ENCODE data around the gene IRF5.
"Not testable (repeated sequence)": the region's sequence is repeated elsewhere in the genome, so short reads cannot be mapped to it uniquely, and the experiment has no call there.

The IRF5 gene

DNA sequence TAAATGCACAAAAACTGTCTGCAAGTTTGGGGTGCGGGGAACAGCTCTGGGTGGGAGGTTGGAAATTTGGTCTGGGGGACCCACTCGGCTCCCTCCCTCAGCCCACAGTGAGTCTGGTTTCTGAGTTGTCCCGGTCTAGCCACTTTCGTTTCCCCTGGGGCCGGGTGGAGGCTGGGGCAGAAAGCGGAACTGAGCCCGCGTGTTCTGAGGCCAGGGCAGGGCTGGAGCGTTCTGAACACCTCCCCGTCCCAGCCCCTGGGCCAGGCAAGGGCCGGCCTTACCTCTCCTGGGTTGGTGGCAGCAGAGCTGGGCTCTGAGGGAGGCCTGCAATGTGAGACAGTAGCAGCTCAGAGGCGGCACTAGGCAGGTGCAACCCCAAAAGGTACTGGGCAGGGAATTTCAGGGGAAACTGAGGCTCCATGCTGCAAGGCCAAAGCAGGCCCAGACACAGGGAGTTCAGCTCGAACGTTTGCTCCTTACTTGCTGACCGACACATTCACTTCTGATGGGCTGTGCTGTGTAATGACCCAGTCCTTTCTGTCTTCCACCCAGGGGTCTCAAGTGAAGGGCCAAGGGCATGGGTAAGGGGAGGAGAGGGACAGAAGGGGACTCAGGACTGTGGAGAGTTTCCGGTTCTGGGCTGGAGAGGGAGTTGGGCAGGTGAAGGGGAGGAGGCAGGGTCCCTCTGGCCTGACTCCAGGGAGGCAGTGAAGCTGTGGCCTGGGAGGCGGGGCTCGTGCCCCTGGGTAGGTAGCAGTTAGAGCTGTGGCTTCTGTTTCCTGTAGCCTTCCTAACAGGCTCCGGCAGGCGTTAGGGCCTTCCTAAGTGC lies 3.0 kb downstream of the IRF5 start:
- no peak for DNase-seq

GRCh38 chr7:128941323-128941890 lies 3.7 kb downstream of the IRF5 start:
- no peak for DNase-seq

DNA sequence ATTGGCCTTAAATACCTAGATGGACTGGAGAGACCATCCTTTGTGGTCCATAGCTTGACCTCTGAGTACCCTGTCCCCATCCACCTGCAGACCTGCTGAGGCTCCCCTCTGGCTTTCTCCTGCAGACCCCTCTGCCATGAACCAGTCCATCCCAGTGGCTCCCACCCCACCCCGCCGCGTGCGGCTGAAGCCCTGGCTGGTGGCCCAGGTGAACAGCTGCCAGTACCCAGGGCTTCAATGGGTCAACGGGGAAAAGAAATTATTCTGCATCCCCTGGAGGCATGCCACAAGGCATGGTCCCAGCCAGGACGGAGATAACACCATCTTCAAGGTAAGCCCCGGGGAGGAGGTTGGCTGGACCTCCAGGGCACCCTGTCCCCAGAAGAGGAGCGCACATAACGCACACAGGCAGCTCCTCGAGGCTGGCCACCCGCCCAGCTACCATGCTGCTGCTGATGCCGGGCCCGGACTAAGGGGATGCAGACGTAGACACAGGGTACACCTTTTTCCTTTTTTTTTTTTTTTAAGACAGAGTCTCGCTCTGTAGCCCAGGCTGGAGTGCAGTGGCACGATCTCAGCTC lies 4.3 kb downstream of the IRF5 start:
- no peak for DNase-seq

GRCh38 chr7:128943251-128943650 lies 5.5 kb downstream of the IRF5 start:
- not testable (repeated sequence) for DNase-seq

- DNase-seq: no peak
These were observed 6.9 kb downstream of the IRF5 start for GRCh38 chr7:128944487-128945236.

DNA sequence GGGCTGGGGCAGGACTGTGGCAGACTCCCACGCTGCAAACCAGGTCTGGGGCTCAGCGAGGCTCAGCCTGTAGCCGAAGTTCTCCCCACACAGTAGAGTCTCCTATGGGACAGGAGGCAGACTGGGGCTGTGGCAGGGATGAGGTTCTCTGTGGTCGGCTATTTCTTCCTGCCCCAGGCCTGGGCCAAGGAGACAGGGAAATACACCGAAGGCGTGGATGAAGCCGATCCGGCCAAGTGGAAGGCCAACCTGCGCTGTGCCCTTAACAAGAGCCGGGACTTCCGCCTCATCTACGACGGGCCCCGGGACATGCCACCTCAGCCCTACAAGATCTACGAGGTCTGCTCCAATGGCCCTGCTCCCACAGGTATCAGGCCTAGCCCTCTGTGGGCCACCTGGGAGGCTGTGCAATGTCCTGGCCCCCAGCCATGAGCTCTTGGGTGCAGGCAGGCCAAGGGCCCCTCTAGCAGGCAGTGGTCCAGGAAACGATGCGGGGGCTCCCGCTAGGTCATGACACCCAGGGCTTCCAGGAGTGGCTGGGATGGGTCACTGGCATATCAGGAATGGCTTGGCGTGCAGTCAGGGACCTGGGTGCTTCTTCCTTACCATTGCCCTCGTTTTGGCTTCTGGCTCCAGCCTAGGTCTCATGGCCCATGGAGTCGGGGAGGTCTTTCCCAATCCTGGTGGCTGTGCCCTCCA lies 8.1 kb downstream of the IRF5 start:
- DNase-seq: no peak

DNA sequence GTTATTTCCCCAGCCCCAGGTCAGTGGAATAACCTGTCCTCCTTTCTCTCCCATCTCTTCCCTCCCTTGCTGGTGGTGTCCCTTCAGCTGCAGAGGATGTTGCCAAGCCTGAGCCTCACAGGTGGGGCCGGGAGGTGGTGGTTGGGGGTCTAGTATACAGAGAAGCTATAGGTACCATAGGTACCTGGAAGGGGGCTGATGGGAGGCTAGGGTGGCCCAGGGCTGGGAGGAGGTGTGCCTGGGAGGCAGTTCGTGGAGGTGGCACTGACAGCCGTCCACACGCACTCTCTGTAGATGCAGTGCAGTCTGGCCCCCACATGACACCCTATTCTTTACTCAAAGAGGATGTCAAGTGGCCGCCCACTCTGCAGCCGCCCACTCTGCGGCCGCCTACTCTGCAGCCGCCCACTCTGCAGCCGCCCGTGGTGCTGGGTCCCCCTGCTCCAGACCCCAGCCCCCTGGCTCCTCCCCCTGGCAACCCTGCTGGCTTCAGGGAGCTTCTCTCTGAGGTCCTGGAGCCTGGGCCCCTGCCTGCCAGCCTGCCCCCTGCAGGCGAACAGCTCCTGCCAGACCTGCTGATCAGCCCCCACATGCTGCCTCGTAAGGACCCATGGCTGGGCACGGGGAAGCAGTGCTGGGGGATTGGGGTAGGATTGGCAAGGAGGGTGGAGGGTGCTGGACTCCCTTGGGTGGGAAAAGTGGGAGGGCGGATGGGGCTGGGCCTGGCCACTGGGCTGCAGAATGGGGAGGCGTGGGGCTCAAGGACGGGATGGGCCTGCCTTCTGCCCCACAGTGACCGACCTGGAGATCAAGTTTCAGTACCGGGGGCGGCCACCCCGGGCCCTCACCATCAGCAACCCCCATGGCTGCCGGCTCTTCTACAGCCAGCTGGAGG lies 9.5 kb downstream of the IRF5 start:
- no peak for DNase-seq

- DNase-seq: no peak
These were observed 10.1 kb downstream of the IRF5 start for GRCh38 chr7:128947854-128948253.

DNA sequence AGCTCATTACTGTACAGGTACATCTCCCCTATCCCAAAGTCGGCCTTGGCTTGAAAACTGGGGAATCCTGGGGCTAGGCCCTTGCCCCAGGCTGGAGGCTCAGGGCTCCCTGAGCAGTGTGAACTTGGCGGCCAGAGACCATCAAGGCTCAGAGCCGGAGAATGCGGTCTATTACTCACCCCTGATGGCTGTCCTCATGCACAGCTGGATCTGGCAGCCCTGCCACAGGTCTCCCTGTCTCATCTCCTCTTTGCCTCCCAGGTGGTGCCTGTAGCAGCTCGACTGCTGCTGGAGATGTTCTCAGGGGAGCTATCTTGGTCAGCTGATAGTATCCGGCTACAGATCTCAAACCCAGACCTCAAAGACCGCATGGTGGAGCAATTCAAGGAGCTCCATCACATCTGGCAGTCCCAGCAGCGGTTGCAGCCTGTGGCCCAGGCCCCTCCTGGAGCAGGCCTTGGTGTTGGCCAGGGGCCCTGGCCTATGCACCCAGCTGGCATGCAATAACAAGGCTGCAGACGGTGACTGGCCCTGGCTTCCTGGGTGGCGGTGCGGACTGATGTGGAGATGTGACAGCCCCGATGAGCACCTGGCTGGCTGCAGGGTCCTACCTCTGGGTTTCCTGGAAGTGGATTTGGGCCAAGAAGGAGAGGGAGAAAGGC lies 10.7 kb downstream of the IRF5 start:
- DNase-seq: no peak

DNA sequence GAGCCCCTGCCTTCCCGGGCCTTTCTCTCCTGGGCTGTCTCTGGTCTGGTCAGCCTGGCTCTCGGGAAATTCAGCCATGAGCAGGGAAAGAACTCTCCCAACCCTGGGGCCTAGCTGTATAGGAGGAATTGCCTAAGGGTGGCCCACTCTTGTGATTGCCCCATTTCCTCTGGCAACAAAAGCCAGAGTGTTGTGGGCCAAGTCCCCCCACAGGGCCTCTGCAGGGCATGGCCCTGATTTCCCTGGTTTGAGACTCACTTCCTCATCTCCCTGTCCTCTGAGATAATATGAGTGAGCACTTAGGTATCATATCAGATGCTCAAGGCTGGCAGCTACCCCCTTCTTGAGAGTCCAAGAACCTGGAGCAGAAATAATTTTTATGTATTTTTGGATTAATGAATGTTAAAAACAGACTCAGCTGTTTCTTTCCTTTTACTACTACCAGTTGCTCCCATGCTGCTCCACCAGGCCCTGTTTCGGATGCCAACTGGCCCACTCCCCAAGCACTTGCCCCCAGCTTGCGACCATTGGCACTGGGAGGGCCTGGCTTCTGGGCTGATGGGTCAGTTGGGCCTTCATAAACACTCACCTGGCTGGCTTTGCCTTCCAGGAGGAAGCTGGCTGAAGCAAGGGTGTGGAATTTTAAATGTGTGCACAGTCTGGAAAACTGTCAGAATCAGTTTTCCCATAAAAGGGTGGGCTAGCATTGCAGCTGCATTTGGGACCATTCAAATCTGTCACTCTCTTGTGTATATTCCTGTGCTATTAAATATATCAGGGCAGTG lies 11.4 kb downstream of the IRF5 start:
- no peak for DNase-seq

DNA sequence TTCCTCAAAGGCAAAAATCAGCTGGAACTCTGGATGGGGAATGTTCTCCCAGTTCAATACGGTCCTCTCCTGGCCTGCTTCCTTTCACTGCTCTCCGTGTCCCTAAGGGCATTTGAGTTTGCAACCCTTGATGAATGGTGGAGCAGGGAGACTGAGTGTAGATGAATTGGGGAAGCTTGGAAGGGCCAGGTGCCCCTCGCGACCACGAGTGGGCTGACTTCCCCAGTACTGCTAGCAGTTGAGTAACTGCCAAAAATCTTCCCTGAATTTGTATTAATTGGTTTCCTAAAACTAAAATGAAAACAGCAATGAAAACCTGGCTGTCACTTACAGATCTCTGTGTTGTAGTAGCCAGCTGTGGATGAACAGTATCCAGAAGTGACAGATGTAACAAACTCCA lies 13.6 kb downstream of the IRF5 start:
- no peak for DNase-seq

- no peak for DNase-seq
These were observed 16.4 kb downstream of the IRF5 start for GRCh38 chr7:128954150-128954549.

DNA sequence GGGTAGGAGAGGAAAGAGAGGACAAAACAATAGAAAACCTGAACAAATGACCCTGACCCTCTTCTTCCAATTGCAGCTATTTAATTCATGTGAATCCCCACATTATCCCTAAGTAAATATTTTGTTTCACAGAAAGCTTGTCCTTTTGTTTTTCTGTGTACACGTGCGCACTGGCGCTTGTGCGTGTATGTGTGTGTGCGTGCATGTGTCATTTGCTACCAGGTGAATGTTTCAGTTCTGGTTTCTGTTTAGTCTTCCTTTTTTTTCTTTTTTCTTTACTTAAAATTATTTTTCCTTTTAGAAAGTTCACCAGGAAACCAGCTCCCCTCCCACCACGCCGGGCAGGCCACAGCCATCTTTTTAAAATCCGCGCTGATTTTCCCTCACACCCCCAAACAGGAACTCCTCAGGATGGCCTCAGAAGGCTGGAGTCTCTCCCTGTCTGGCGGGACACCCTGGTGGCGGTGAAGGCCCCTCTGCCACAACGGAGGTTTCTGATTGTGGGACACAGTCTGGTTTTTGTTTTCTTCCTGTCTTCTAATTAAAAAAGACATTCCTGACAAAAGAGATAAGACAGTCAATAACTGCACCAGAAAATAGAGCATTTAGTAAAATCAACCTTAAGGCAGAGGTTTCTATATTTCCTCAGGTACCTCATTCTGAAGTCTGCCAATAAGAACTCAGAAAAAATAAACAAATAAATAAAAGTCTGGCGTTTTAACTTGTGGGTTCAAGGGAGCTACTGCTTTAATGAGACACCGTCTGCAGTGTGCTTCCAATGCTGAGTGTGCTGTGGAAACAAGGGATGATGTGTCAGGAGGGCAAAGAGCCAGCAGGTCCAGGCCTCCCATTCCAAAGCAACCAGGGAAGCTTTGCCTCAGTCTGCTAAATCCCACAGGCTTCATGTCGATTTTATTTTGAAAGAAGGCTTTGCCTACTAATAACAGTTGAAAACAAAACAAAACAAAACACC lies 17.4 kb downstream of the IRF5 start:
- DNase-seq: no peak

DNA sequence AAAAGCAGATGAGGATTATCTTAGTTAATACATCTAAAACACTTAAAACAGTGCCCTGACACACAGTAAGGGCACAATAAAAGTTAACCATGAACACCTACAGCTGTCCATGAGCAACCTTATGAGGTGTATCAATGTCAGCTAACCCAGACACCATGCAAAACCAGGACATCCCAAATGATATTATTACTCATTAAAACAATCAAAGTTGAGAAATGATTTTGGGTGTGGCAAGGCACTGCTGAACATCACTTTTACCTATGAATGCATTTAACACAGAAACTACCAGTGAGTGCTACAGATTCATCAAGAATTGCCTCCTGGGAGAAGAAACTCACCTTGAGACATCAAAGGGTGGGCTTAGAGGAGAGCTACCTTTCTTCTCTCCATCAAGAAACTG lies 18.3 kb downstream of the IRF5 start:
- DNase-seq: no peak

GRCh38 chr7:128959296-128959695 lies 21.6 kb downstream of the IRF5 start:
- DNase-seq: no peak

- DNase-seq: no peak
These were observed 23.4 kb downstream of the IRF5 start for GRCh38 chr7:128961030-128961659.

GRCh38 chr7:128962899-128963298 lies 25.2 kb downstream of the IRF5 start:
- DNase-seq: no peak

GRCh38 chr7:128963327-128963757 lies 25.6 kb downstream of the IRF5 start:
- no peak for DNase-seq

DNA sequence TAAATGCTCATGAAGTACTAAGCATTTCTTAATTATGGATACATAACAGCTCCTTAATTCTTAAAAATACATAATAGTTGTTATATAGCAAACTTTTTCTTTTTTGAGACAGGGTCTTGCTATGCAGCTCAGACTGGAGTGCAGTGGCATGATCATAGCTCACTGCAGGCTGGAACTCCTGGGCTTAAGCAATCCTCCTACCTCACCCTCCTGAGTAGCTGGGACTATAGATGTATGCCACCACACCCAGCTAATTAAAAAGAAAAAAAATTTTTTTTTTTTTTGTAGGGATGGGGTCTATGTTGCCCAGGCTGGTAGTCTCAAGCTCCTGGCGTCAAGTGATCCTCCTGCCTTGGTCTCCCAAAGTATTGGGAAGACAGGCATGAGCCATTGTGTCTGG lies 30.9 kb downstream of the IRF5 start:
- DNase-seq: no peak
